SK-N-SH treated with all-trans-retinoic acid at 6 μM for 48 hours (cell line): ENCODE results near the gene GATM.

Experiments
- ARNTL ChIP-seq: fragments of 450-650 bp; formaldehyde crosslinking; IDR thresholded peaks from 2 replicates; pipeline ENCODE4 v1.5.0; 2020; ENCODE audit warnings: low read depth, mild to moderate bottlenecking, moderate library complexity, borderline replicate concordance
- CREB5 ChIP-seq: fragments of 250-450 bp; sonication (Bioruptor Pico); IDR thresholded peaks from 2 replicates; pipeline ENCODE4 v1.5.1; 2020; ENCODE audit warnings: low read depth, mild to moderate bottlenecking, moderate library complexity
- CSDC2 ChIP-seq: fragments of 250-450 bp; sonication (Bioruptor Pico); IDR thresholded peaks from 2 replicates; pipeline ENCODE4 v1.5.0; 2020; ENCODE audit warnings: mild to moderate bottlenecking, moderate library complexity
- CSRNP3 ChIP-seq: fragments of 250-450 bp; sonication (Bioruptor Pico); IDR thresholded peaks from 2 replicates; pipeline ENCODE4 v1.5.1; 2021; ENCODE audit warnings: mild to moderate bottlenecking, moderate library complexity
- GLIS3 ChIP-seq: fragments of 250-450 bp; sonication (Bioruptor Pico); IDR thresholded peaks from 2 replicates; pipeline ENCODE4 v1.5.0; 2020; ENCODE audit warnings: mild to moderate bottlenecking, moderate library complexity
- ISL1 ChIP-seq: fragments of 250-450 bp; sonication (Bioruptor Pico); IDR thresholded peaks from 2 replicates; pipeline ENCODE4 v2.1.2; 2022; ENCODE audit warnings: mild to moderate bottlenecking, moderate library complexity
- OSR1 ChIP-seq: fragments of 250-450 bp; sonication (Bioruptor Pico); IDR thresholded peaks from 2 replicates; pipeline ENCODE4 v1.8.0; 2022; ENCODE audit warnings: moderate library complexity, mild to moderate bottlenecking, inconsistent platforms
- PATZ1 ChIP-seq: fragments of 250-450 bp; sonication (Bioruptor Pico); IDR thresholded peaks from 2 replicates; pipeline ENCODE4 v1.8.0; 2020; ENCODE audit warnings: mild to moderate bottlenecking, moderate library complexity, borderline replicate concordance
- POU6F1 ChIP-seq: fragments of 250-450 bp; sonication (Bioruptor Pico); IDR thresholded peaks from 2 replicates; pipeline ENCODE4 v1.8.0; 2021; ENCODE audit warnings: low read depth, mild to moderate bottlenecking, moderate library complexity, borderline replicate concordance
- RARB ChIP-seq: fragments of 250-450 bp; sonication (Bioruptor Pico); IDR thresholded peaks from 2 replicates; pipeline ENCODE4 v1.8.0; 2021; ENCODE audit warnings: mild to moderate bottlenecking, moderate library complexity
- ZFP3 ChIP-seq: fragments of 250-450 bp; sonication (Bioruptor Pico); IDR thresholded peaks from 2 replicates; pipeline ENCODE4 v1.5.0; 2020; ENCODE audit warnings: mild to moderate bottlenecking, moderate library complexity
- ZFP30 ChIP-seq: fragments of 450-650 bp; formaldehyde crosslinking; IDR thresholded peaks from 2 replicates; pipeline ENCODE4 v1.5.0; 2022; ENCODE audit warnings: mild to moderate bottlenecking, moderate library complexity
- ZNF70 ChIP-seq: fragments of 450-650 bp; formaldehyde crosslinking; IDR thresholded peaks from 2 replicates; pipeline ENCODE4 v1.5.0; 2020; ENCODE audit warnings: mild to moderate bottlenecking, moderate library complexity

- TF ChIP-seq ARNTL (CRISPR knock-in tag) (no peak), PATZ1 (no peak), ZFP30 (CRISPR knock-in tag) (no peak), RARB (CRISPR knock-in tag) (no peak), CREB5 (CRISPR knock-in tag) (no peak), ISL1 (CRISPR knock-in tag) (no peak), CSRNP3 (CRISPR knock-in tag) (no peak), OSR1 (CRISPR knock-in tag) (no peak), GLIS3 (CRISPR knock-in tag) (no peak), ZFP3 (CRISPR knock-in tag) (no peak), POU6F1 (CRISPR knock-in tag) (no peak), ZNF70 (CRISPR knock-in tag) (no peak), CSDC2 (CRISPR knock-in tag) (no peak)
Observed at GRCh38 chr15:45331972-45332371, 46.4 kb downstream of the GATM start.
